ENCODE results near the gene COG1. TPM values are rescaled to one million over a fixed set of nuclear protein-coding genes. Genes with fewer than 3 reads are reported as not detected.
A peak's percentile ranks its signal among the peaks of the same experiment; 100 is the strongest.

COG1 gene
- total RNA-seq, 1 donor from 2014 or later: 50.4 TPM

GRCh38 chr17:73187203-73187769 is 5.6 kb upstream of the COG1 start:
- DNase-seq (ENCODE audit: low spot score in 2 of 2, unreplicated experiment in 2 of 2): no peak
- peaks cover 9% of the 10 kb centered on the region for H3K4me1 Mint-ChIP-seq
- no peak overlapping the region for H3K27ac Mint-ChIP-seq
- H3K9me3 Mint-ChIP-seq: no peaks in the 10 kb centered on the region
- no peak for TF ChIP-seq CTCF (IDR thresholded peaks at IDR 0.05; ENCODE audit: unreplicated experiment)
- no peak overlapping the region for H3K4me3 Mint-ChIP-seq
- no peaks in the 10 kb centered on the region for H3K27me3 Mint-ChIP-seq (ENCODE audit: low read depth)
- H3K36me3 Mint-ChIP-seq: no peaks in the 10 kb centered on the region

GRCh38 chr17:73188011-73188410 is 4.8 kb upstream of the COG1 start:
- Mint-ChIP-seq H3K9me3 (no peaks in the 10 kb centered on the region), H3K36me3 (no peaks in the 10 kb centered on the region), H3K4me1 (peaks cover 10% of the 10 kb centered on the region), H3K27me3 (ENCODE audit: low read depth) (no peaks in the 10 kb centered on the region), H3K27ac (no peak overlapping the region), H3K4me3 (no peak overlapping the region)
- no peak for TF ChIP-seq CTCF (IDR thresholded peaks at IDR 0.05; ENCODE audit: unreplicated experiment)
- no peak for DNase-seq (ENCODE audit: low spot score in 2 of 2, unreplicated experiment in 2 of 2)

- no peak for DNase-seq (ENCODE audit: low spot score in 2 of 2, unreplicated experiment in 2 of 2)
- Mint-ChIP-seq H3K27me3 (ENCODE audit: low read depth) (no peaks in the 10 kb centered on the region), H3K4me1 (peaks cover 17% of the 10 kb centered on the region), H3K36me3 (no peaks in the 10 kb centered on the region), H3K9me3 (no peaks in the 10 kb centered on the region), H3K4me3 (no peak overlapping the region), H3K27ac (peak overlapping the region; percentile 25)
- no peak for TF ChIP-seq CTCF (IDR thresholded peaks at IDR 0.05; ENCODE audit: unreplicated experiment)
Observed at GRCh38 chr17:73189417-73190099, 3.3 kb upstream of the COG1 start.

- peak; percentile 79 for TF ChIP-seq CTCF (IDR thresholded peaks at IDR 0.05; ENCODE audit: unreplicated experiment)
- peak in 1 of 2 experiments; percentile 58 for DNase-seq (ENCODE audit: low spot score in 2 of 2, unreplicated experiment in 2 of 2)
- Mint-ChIP-seq H3K36me3 (peaks cover 2% of the 10 kb centered on the region), H3K27me3 (ENCODE audit: low read depth) (no peaks in the 10 kb centered on the region), H3K4me3 (peak overlapping the region; percentile 87), H3K9me3 (no peaks in the 10 kb centered on the region), H3K4me1 (peaks cover 24% of the 10 kb centered on the region), H3K27ac (peak overlapping the region; percentile 97)
Observed at GRCh38 chr17:73191443-73192205, 1.2 kb upstream of the COG1 start.

- H3K36me3 Mint-ChIP-seq: peaks cover 9% of the 10 kb centered on the region
- peaks cover 24% of the 10 kb centered on the region for H3K4me1 Mint-ChIP-seq
- peak; percentile 52 to 77 for DNase-seq (ENCODE audit: low spot score in 2 of 2, unreplicated experiment in 2 of 2)
- H3K9me3 Mint-ChIP-seq: no peaks in the 10 kb centered on the region
- H3K27me3 Mint-ChIP-seq (ENCODE audit: low read depth): no peaks in the 10 kb centered on the region
- H3K27ac Mint-ChIP-seq: peak overlapping the region; percentile 97
- no peak for TF ChIP-seq CTCF (IDR thresholded peaks at IDR 0.05; ENCODE audit: unreplicated experiment)
- H3K4me3 Mint-ChIP-seq: peak overlapping the region; percentile 87
Observed at GRCh38 chr17:73192206-73192893, 505 bp upstream of the COG1 start.

Measured in mesothelial cell of epicardium (in vitro differentiated cells).